Left renal cortex interstitium (tissue), 4 donors: ENCODE data around the gene ZACN. TPM values are rescaled to one million over a fixed set of nuclear protein-coding genes. Genes with fewer than 3 reads are reported as not detected.

ENCODE experiments used
- DNase-seq, 4 donors: peaks; one replicate each; pipeline ENCODE4 v3.0.0-alpha.2; 2013; ENCODE audit warnings: low read depth in 4 of 4, low spot score in 2 of 4, missing footprints in 1 of 4
- polyA plus RNA-seq, 4 donors: library from polyadenylated mRNA; unstranded; fragments of 120-200 nt; gene quantifications; one replicate each; pipeline ENCODE4 v1.2.1, GENCODE V29; 2013; ENCODE audit not compliant: insufficient read length in 4 of 4

ZACN gene
- polyA plus RNA-seq, 4 donors: 14.3 to 25.9 (median 21.9) TPM

DNA sequence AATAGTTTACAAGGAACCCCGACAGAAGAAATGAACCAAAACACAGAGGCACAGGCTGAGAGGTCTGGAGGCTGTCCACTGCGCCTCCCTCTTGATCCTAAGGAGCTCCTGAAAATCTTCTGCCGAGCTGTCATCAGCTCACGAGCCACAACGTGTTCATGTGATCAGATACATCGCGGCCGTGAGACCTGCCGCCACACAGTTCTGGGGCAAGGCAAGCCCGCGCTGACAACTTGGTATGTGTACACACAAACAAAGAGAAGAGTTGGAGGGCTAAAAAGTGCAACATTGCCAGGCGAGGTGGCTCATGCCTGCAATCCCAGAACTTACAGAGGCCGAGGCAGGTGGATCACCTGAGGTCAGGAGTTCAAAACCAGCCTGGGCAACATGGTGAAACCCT lies 17.0 kb downstream of the ZACN start:
- DNase-seq: no peak

DNA sequence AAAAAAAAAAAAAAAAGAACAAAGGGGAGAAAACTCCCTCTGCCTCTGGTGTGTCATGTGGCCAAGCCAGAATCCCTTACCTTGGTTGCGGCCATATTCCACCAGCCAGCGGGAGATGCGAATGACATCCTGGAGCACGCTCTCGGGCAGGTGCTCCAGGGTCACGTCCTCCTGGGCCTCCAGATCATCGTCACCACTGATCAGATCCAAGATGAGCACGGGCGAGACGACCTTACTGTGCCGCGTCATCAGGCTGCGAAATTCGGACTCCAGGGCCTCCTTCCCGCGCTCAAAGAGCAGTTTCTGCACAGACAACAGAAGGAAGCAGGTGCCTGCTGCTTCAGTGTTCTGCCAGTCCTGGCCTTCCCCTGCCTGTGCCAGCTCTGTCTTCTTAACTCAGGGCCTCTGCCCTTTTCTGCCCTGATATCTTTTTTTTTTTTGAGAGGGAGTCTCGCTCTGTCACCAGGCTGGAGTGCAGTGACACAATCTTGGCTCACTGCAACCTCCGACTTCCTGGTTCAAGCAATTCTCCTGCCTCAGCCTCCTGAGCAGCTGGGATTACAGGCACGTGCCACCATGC lies 18.8 kb downstream of the ZACN start:
- DNase-seq: no peak

DNA sequence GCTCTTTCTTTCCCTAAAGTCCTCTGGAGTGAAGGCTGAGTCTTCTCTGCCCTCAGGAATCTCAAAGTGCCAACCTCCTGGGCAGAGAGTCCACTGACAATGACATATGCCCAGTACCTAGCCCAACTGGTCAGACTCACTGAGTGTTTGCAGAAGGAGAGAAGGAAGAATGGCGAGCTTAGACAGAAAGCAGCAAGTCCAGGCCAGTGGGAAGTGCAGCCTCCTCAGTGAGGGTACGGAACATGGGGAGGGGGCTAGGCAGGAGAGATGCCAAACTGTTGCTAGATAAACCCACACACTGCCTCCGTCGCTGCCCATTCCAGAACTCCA lies 23.9 kb downstream of the ZACN start:
- DNase-seq: no peak

DNA sequence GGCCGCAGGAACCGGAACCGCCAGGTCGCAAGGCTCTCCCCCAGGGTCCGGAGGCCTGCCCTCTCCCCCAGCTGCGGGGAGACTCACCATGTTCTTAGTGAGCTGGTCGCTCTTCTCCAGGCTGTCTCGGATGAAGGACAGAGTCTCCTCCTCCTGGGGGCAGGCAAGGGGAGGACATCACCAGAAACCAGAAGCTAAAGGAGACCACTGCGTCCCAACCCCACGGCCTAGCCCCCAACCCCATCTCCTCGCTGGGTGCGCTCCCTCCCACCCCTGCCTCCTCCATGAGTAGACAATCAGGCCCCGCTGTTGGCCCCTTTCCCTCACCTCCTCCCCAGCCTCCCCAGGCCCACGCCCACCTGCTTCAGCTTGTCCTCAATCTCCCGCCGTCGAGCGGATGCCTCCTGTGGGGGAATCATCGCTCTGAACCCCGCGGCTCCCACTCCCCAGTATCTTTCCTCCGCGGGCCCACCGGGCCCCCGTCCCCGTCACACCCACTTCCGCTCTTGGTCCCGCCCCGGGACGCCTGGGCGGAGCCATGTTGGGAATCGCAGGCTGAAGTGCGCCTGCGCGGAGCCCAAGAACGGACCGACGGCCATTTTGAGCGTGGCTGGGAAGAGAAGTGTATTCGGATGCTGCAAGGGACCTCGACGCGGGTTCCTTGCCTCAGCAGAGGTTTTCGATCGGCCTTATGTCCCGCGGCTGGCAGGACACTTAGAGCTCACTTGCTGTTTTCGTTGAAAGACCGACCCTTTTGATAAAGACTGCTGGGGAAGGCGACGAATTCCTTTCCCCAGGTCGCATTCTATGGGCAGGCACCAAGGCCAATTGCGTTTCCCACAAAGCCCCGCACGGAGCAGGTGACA lies 24.5 kb downstream of the ZACN start, which contains the start of gene EXOC7:
EXOC7 (minus strand) TSS at position 514 of the 866 bp plus-strand sequence; CDS start at position 419, 95 bp downstream.
- DNase-seq: peak; percentile 84 to 94 (median 91)

DNA sequence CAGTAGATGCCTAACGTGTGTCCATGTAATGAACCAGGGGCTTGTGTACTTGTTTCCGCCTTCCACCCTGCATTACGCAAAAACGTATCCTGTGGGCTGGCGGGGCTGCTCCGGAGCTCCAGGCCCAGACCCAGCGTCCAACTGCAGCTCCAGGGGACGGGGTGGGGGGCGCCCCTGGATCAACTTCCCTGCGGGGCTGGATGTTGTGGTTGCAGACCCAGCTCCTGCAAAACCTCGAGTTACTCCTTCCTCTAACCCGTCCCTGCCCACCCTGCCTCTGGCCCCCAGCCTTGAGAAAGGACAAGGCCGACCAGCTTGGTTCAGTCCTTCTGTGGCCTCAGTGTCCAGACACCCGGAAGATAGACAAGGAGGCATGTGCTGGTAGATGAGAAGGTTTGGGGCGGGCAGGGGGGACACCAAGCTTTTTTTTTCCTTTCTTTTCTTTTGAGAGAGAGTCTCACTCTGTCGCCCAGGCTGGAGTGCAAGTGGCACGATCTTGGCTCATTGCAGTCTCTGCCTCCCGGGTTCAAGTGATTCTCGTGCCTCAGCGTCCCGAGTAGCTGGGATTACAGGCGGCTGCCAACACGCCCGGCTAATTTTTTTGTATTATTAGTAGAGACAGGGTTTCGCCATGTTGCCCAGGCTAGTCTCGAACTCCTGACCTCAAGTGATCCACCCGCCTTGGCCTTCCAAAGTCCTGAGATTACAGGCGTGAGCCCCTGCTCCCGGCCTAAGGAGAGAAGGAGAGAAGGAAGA lies 25.3 kb downstream of the ZACN start:
- no peak for DNase-seq

DNA sequence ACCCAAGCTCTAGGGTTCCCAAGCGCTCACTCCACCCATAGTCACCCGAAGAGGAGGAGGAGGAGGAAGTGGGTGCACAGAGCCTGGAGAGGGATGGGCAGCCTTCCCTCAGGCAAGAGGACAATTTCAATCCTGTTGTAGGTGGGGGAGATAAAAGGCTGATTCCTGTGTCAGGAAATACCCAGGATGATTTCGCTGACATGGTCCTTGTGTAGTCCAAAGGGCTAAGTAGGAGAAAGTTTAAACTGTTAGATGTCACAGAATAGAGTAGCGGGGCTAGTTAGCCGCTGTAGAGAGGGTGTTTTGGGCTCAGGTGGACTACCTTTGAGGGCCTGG lies 25.9 kb downstream of the ZACN start:
- DNase-seq: no peak

DNA sequence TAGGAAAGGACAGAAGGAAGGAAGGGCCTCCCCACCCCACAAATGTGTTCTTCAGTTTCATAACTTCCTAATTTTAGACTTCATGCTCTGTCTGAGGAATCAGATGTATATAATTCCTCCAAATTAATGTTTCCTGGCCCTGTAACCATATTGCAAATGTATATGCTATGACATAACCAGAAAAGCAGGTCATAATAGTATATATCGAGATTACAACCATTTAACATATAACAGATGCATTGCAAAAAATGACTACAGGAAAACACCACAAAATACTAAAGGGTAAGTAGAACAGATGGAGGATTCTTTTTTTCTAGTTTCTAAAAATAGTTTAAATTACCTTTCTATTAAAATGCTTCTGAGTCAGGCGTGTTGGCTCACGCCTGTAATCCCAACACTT lies 27.7 kb downstream of the ZACN start:
- DNase-seq: no peak

DNA sequence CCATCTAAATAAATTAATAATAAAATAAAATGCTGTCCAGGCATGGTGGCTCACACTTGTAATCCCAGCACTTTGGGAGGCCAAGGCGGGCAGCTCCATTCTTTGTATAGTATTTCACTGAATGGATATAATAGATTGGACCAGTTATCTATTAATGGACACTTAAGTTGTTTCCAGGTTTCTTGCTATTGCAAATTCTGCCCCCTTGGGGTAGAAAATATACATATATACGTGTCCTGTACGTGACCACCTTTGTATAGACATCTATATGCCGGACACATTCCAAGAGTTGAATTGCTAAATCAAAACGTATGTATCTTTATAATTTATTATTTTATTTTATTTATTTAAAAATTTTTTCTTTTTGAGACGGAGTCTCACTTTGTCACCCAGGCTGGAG lies 28.5 kb downstream of the ZACN start:
- no peak for DNase-seq

DNA sequence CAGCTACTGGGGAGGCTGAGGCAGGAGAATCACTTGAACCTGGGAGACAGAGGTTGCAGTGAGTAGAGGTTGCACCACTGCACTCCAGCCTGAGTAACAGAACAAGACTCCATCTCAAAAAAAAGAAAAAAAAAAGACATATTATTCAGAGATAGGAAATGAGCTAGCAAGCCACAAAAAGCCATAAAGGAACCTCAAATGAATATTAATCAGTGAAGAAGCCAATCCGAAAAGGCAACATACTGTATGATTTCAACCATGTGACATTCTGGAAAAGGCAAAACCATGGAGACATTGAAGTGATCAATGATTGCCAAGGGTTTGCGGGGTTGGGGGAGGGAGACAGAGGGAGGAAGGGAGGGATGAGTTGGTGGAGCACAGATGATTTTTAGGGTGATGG lies 33.0 kb downstream of the ZACN start:
- DNase-seq: no peak

DNA sequence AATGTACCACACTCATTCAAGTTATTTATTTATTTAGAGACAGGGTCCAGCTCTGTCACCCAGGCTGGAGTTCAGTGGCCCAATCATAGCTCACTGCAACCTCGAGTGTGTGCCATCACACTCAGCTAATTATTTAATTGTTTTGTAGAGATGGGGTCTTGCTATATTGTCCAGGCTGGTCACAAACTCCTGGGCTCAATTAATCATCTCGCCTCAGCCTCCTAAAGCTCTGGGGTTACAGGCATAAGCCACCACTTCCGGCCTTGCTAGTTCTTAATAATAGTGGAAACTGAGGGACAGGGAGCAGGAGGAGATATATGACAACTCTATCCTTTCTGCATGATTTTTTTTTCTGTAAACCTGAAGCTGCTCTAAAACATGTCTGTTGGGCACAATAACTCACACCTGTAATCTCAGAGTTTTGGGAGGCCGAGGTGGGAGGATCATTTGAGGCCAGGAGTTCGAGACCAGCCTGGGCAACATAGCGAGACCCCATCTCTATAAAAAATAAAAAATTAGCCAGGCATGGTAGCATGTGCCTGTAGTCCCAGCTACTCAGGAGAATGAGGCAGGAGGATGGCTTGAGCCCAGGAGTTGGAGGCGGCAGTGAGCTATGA lies 36.3 kb downstream of the ZACN start:
- no peak for DNase-seq

DNA sequence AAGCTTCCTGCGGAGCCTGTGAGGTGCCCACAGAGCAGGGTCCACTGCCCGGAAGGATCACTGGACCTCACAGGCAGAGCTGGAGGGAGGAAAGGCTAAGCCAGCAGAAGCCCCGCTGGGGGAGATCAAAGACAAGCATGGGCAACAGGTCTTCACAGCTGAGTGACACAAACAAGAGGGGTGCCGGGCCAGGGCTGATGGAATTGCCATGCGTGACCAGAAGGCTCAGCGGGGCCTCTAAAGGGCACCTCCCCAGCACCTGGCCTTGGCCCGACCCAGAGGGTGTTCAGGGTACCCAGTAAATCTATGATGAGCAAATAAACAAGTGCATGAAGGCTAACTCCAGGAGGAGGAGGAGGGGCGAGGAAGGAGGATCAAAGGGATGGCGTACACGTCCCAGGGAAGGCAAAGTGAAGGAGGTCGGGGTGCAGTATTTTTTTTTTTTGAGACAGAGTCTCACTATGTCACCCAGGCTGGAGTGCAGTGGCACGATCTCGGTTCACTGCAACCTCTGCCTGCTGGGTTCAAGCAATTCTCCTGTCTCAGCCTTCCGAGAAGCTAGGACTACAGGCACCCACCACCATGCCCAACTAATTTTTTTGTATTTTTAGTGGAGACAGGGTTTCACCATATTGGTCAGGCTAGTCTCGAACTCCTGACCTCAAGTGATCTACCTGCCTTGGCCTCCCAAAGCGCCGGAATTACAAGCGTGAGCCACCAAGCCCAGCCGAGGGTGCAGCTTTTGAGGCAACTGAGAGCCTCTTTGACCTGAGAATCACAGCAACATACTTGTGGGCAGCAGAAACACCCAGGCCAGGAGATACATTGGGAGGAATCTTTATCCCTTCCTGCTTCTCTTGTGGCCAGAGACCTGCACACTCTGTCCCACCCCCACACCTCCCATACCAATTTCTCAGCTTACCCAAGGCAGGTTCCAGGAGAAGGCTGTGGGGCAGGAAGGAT lies 40.7 kb downstream of the ZACN start:
- no peak for DNase-seq

DNA sequence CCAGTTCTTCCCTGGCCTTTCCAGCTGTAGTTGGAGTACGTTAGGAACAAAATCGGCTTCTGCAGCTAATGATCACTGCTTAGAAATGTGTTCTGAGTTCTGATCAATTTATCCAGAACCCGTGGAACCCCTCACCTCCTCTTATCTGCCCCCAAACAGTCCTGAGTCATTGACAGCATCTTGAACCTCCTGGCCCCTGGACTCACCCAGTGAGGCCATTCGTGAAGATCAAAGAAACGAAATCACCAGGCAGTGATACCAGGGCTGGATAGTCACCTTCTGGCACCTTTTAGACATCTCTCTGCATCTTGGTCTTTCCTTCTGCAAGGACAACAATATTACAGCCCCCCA lies 41.7 kb downstream of the ZACN start:
- no peak for DNase-seq

DNA sequence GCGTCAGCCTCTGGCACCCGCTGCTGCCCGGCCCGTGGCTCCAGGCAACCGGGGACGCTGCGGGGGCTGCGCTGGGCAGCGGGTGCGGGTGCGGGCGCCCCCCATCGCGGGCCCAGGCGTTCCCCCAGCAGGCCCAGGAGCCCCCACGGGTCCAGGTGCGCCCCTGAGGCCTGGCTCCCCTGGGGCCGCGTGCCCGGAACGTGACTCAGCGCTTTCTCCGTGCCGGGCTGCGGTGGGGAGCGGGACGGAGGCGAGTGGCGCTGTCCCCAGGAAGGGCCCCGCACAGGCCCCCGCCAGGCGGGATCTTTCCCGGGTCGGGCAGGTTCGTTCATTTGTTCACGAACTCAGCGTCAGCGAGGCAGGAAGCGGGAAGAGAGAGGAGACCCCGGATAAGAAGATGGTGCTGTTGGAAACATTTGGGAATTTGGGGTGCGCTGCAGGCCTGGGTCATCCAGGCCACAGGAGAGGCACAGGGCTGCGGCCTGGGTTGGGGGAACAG lies 43.0 kb downstream of the ZACN start:
- no peak for DNase-seq

DNA sequence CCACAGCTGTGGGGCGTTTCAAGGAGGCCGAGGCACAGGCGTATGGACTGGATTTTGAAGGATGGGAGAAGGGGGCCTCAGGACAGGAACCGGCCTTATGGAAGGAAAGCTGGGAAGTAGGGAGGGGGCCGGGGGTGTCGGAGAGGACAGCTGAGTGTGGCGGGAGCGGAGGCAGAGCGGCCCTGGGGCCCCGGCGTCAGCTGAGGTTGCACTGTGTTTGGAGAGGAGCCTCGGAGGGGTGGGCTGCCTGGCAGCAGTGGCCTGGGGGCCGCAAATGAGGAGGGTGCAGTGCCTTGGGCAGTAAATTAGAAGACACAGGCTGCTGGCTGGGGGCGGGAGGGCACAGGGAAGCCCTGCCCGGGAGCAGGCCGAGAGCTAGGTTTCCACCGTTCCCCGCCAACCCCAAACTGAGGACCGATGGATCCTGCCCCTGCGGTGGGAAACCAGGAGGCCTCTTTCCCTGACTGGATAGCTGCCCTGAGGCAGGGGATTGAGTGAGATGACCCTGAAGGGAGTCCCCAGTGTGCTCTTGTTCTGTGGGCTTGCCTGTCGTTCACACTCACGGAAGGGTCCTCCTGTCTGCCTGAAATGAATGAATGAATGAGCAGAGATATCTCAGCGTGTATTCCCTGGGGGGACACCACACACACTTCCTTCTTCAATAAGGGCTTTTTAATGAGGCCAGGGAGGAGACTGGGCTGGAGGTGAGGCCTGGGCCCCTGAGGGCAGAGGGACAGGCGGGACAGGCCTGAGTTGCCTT lies 43.6 kb downstream of the ZACN start:
- DNase-seq: no peak

DNA sequence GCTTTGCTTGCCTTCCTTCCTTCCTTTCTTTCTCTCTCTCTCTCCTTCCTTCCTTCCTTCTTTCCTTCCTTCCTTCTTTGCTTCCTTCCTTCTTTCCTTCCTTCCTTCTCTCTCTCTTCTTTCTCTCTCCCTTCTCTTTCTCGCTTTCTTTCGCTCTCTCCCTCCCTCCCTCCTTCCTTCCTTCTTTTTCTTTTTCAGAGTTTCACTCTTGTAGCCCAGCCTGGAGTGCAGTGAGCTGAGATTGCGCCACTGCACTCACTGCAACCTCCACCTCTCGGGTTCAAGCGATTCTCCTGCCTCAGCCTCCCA lies 44.2 kb downstream of the ZACN start:
- DNase-seq: no peak

DNA sequence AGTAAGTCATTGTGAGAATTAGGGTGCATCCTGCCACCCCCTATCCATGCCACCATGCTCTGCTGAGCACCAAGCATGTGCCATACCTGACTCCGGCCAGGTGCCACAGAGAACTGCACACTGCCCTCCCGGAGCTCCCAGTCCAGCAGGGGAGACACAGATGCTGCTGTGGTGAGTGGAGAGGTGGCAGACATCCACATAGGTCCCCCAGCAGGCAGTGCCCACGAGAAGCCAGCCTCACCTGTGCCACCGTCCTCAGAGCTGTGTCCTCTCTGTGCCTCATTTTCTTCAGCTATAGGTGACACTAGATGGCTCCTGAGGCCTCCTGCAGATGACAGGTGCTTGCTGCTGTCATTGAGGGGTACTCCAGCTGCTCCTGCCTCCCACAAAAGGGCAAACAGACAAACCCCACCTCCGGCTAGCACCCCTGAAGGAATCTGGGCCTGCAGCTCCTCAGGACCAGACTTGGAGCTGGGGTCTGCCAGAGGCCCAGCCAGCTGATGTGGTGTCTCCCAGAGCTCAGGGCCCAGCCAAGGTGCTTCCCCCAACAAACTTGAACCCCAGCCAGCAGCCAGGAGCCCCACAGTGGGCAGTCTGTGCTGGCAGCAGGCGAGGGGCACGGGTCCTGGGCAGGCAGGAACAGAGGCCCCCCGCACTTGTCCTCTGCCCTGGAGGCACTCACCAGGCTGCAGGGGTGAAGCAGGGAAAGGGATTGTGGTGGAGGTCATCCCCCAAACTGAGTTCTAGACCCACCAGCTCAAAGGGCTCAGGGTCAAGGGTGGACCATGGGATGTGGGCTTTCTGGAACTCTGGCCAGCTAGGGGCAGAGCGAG lies 45.0 kb downstream of the ZACN start:
- DNase-seq: no peak

DNA sequence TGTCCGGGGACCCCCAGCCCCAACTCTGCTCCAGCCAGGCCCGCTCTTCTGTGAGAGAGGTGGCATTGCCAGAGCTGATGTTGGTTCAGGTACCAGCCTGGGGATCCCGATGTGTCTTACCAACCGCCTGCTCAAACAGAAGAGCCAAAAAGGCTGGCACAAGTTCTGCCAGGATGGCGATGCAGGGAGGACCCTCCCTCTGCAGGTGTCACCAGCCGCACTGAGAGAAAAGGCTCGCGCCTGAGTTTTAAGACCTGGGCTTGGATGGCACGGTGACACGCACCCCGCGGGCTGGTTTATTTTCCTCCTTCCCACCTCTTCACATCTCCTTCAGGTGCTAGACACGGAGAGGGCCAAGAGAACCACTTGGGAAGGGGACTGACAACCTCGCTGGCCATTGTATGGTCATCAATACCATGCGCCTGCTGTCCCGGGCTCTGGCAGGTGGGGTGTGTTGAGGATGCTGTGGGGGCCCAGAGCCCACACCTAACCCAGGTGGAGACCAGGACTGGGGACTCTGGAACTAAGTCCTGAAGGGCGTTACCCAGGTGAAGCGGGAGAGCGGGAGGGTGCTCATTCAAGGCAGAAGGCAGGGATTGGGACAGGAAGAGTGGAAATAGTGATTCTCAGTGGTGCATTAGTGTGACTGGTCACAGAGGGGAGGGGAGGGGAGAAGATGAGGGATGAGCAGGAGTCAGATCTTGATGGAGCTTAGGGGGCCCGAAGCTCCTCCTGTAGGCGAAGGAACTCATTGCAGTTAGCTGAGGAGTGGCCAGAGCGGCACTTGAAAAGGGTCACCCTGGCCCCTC lies 45.8 kb downstream of the ZACN start:
- DNase-seq: no peak

DNA sequence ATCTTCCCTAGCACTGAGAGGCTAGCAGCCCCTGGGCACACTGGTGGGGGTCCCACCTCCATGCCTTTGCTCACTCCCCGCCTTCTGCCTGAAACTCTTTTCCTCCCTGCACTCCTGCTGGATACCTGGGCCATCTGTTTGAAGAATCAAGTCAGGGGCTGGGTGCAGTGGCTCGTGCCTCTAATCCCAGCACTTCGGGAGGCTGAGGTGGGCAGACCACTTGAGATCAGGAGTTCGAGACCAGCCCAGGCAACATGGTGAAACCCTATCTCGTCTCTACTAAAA lies 46.4 kb downstream of the ZACN start:
- no peak for DNase-seq
